DND-41 (cell line): ENCODE measurements around the gene IP6K3.

Source experiments
- ATAC-seq: fragments of 200-7000 bp; cut with Tn5 transposase; 3 replicates; pipeline ENCODE4 v1.9.1; 2021; ENCODE audit warnings: low read depth; ENCODE audit not compliant: insufficient read depth
- DNase-seq: peaks from one replicate; pipeline ENCODE4 v3.0.0-alpha.2; 2020
- H2AFZ ChIP-seq: 2 replicates; pipeline ENCODE4 v1.6.0; 2012; ENCODE audit warnings: low read depth, low read length
- H3K27ac ChIP-seq: 2 replicates; pipeline ENCODE4 v1.5.1; 2012; ENCODE audit warnings: low read length, inconsistent platforms
- H3K27me3 ChIP-seq: fragments of 200-600 bp; sonication (generic); 2 replicates; pipeline ENCODE4 v1.6.0; 2012; ENCODE audit warnings: low read length, mild to moderate bottlenecking, inconsistent platforms; ENCODE audit not compliant: insufficient read depth, poor library complexity
- H3K36me3 ChIP-seq: 2 replicates; pipeline ENCODE4 v1.5.1; 2012; ENCODE audit warnings: low read length, inconsistent platforms; ENCODE audit not compliant: insufficient read depth
- H3K4me1 ChIP-seq: 2 replicates; pipeline ENCODE4 v1.5.1; 2012; ENCODE audit warnings: mild to moderate bottlenecking, low read length; ENCODE audit not compliant: insufficient read depth
- H3K4me2 ChIP-seq: 2 replicates; pipeline ENCODE4 v1.6.0; 2012; ENCODE audit warnings: mild to moderate bottlenecking, moderate library complexity, low read length, inconsistent platforms; ENCODE audit not compliant: insufficient read depth
- H3K4me3 ChIP-seq, 2 experiments: fragments of 200-600 bp in 1 of 2; shearing (Covaris generic) in 1 of 2; 2 replicates each; pipeline ENCODE4 v1.5.1; 2012 to 2016; ENCODE audit warnings: inconsistent platforms in 2 of 2, low read length in 2 of 2, mild to moderate bottlenecking in 2 of 2, low read depth in 1 of 2, moderate library complexity in 1 of 2
- H3K79me2 ChIP-seq: 2 replicates; pipeline ENCODE4 v1.6.0; 2012; ENCODE audit warnings: low read length, inconsistent platforms; ENCODE audit not compliant: insufficient read depth
- H3K9ac ChIP-seq: 2 replicates; pipeline ENCODE4 v1.6.0; 2012; ENCODE audit warnings: low read depth, mild to moderate bottlenecking, inconsistent platforms, low read length, moderate library complexity
- H3K9me3 ChIP-seq: 2 replicates; pipeline ENCODE4 v1.5.1; 2012; ENCODE audit warnings: low read length, moderate library complexity, mild to moderate bottlenecking, inconsistent platforms; ENCODE audit not compliant: insufficient read depth, severe bottlenecking
- H4K20me1 ChIP-seq: 2 replicates; pipeline ENCODE4 v1.6.0; 2012; ENCODE audit warnings: low read length; ENCODE audit not compliant: insufficient read depth
- EZH2 ChIP-seq: IDR thresholded peaks from 3 replicates; pipeline ENCODE4 v1.6.1; 2012; ENCODE audit warnings: borderline replicate concordance, low read depth, mild to moderate bottlenecking, moderate library complexity, low read length, inconsistent platforms; ENCODE audit not compliant: severe bottlenecking
- TF ChIP-seq, protein P1 (sequence below): IDR thresholded peaks from 2 replicates; pipeline ENCODE4 v1.5.1; 2012; ENCODE audit warnings: borderline replicate concordance, low read length, moderate library complexity, mild to moderate bottlenecking; ENCODE audit not compliant: poor library complexity, severe bottlenecking; ENCODE audit errors: extremely low read depth

The IP6K3 gene

DNA sequence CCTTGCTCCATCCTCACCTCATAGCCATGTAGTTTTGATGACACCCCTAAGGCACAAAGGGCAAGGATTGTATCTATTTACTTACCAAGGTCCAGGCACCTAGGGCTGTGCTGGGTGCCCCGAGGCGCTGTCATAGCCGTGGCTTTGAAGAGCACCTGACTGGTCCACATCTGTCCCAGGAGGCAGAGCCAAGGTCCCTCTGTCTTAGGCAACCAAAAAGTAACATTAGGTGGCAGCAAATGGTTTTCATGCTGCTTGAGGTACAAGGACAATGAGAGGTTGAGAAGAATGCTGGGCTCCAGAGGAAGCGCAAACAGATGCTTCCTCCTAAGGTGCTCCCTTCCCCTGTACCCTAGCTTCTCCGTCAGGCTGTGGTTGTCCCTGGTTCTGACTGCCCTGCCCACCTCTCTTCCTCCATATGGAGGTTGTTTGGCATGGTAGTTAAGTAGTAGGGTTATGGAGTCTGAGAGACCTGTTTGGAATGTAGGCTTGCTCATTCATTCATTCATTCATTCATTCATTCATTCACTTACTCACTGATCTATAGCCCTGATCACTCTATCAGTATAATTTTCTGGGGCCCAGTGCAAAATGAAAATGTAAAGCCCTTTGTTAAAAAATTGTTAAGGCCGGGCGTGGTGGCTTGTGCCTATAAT, 32.2 kb downstream of the IP6K3 start:
- H2AFZ ChIP-seq, result no peak overlapping the region
- H3K4me2 ChIP-seq, result no peak overlapping the region
- H4K20me1 ChIP-seq, result no peaks in the 10 kb centered on the region
- DNase-seq, result no peak
- no peak for ATAC-seq
- no peak for TF ChIP-seq EZH2
- TF ChIP-seq, protein P1, sequence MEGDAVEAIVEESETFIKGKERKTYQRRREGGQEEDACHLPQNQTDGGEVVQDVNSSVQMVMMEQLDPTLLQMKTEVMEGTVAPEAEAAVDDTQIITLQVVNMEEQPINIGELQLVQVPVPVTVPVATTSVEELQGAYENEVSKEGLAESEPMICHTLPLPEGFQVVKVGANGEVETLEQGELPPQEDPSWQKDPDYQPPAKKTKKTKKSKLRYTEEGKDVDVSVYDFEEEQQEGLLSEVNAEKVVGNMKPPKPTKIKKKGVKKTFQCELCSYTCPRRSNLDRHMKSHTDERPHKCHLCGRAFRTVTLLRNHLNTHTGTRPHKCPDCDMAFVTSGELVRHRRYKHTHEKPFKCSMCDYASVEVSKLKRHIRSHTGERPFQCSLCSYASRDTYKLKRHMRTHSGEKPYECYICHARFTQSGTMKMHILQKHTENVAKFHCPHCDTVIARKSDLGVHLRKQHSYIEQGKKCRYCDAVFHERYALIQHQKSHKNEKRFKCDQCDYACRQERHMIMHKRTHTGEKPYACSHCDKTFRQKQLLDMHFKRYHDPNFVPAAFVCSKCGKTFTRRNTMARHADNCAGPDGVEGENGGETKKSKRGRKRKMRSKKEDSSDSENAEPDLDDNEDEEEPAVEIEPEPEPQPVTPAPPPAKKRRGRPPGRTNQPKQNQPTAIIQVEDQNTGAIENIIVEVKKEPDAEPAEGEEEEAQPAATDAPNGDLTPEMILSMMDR, result no peak
- H3K4me1 ChIP-seq, result peaks cover 25% of the 10 kb centered on the region
- H3K27me3 ChIP-seq, result no peaks in the 10 kb centered on the region
- no peak overlapping the region for H3K27ac ChIP-seq
- no peak overlapping the region for H3K9ac ChIP-seq
- peaks cover 13% of the 10 kb centered on the region for H3K36me3 ChIP-seq
- peaks cover 17% of the 10 kb centered on the region for H3K79me2 ChIP-seq
- no peaks in the 10 kb centered on the region for H3K9me3 ChIP-seq
- no peak overlapping the region for H3K4me3 ChIP-seq

DNA sequence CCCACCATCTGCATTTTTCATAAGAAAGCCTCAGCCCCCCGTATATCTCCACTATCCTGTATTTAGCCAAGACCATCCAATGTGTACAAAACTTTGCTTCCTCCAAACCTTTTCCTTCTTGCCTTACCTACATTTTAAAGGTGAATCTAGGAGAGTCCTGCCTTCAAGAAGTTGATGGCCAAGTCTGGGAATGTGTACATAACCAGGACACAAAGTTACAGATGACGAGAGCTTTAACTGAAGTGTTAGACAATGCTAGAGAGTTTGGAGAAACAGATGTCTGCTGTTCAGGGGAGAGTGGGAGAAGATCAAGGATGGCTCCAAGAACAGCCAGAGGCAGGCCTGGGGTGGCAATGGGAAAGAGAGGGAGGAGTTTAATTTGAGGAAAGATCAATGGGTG, 32.9 kb downstream of the IP6K3 start:
- Histone ChIP-seq H3K4me1 (peaks cover 29% of the 10 kb centered on the region), H3K4me2 (no peak overlapping the region), H3K27ac (no peak overlapping the region)

DNA sequence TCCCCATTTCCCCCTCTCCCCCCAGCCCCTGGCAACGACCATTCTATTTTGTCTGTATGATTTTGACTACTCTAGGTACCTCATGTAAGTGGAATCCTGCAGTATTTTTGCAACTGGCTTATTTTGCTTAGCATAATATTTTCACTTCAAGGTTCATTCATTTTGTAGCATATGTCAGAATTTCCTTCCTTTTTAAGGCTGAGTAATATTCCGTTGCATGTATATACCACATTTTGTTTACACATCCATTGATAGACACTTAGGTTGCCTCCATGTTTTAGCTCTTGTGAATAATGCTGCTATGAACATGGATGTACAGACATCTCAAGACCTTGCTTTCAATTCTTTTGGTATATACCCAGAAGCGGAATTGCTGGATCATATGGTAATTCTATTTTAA, 33.8 kb downstream of the IP6K3 start:
- Histone ChIP-seq H3K27ac (no peak overlapping the region), H4K20me1 (no peaks in the 10 kb centered on the region), H3K4me2 (no peak overlapping the region), H3K9ac (no peak overlapping the region), H3K27me3 (no peaks in the 10 kb centered on the region), H3K4me3 (no peak overlapping the region), H3K9me3 (no peaks in the 10 kb centered on the region), H3K4me1 (peaks cover 30% of the 10 kb centered on the region), H3K79me2 (peaks cover 22% of the 10 kb centered on the region), H3K36me3 (peaks cover 29% of the 10 kb centered on the region), H2AFZ (no peak overlapping the region)
- no peak for ATAC-seq
- TF ChIP-seq, protein P1, result no peak
- no peak for TF ChIP-seq EZH2
- DNase-seq, result no peak

More for the DNA sequence above, 32.9 kb downstream of the IP6K3 start:
- no peak for TF ChIP-seq EZH2
- TF ChIP-seq, protein P1, result no peak
- Histone ChIP-seq H4K20me1 (no peaks in the 10 kb centered on the region), H2AFZ (no peak overlapping the region), H3K79me2 (peaks cover 19% of the 10 kb centered on the region), H3K4me3 (no peak overlapping the region), H3K9me3 (no peaks in the 10 kb centered on the region), H3K9ac (no peak overlapping the region), H3K27me3 (no peaks in the 10 kb centered on the region), H3K36me3 (peaks cover 21% of the 10 kb centered on the region)
- DNase-seq (no peak), ATAC-seq (no peak)
